Sciatic nerve (tissue), 2 donors: ENCODE measurements around the gene GRK3. TPM values are rescaled to one million over a fixed set of nuclear protein-coding genes. Genes with fewer than 3 reads are reported as not detected.
A peak's percentile ranks its signal among the peaks of the same experiment; 100 is the strongest.
"Not testable (repeated sequence)": the region's sequence is repeated elsewhere in the genome, so short reads cannot be mapped to it uniquely, and the experiment has no call there.

ENCODE experiments used
- ATAC-seq: fragments of 200-7000 bp; cut with Tn5 transposase; one replicate; pipeline ENCODE4 v1.9.1; 2020; ENCODE audit warnings: mild to moderate bottlenecking, moderate library complexity
- DNase-seq: peaks from one replicate; pipeline ENCODE4 v3.0.0-alpha.2; 2020; ENCODE audit warnings: low spot score
- intact Hi-C: fragments of 100-400 bp; cut with DNase I; formaldehyde crosslinking; loops from one replicate; pipeline ENCODE4 v1.14.2; 2022
- total RNA-seq: library from RNA; stranded (reverse); fragmentation: NEBNext Ultra II Directional; extraction: Animal tissue kit (Norgen Biotek cat#: 25700); gene quantifications from one replicate; pipeline ENCODE4 v1.2.1, GENCODE V29; 2021
- donor health status: DM: no; HTN: no; CAD: no.
- donor health status: DM: no; HTN: no; CAD: no.

The GRK3 gene
- total RNA-seq, 1 donor from 2014 or later: 13.5 TPM

GRCh38 chr22:25611284-25611683 lies 46.8 kb downstream of the GRK3 start:
- intact Hi-C loops, ATAC-seq, DNase-seq: not testable (repeated sequence)

- ATAC-seq, DNase-seq, intact Hi-C loops: not testable (repeated sequence)
Observed at GRCh38 chr22:25613131-25613530, 48.7 kb downstream of the GRK3 start.

GRCh38 chr22:25613558-25613957 lies 49.1 kb downstream of the GRK3 start:
- intact Hi-C loops, ATAC-seq, DNase-seq: not testable (repeated sequence)

GRCh38 chr22:25614791-25615190 lies 50.3 kb downstream of the GRK3 start:
- ATAC-seq, DNase-seq, intact Hi-C loops: not testable (repeated sequence)

GRCh38 chr22:25621986-25622385 lies 57.5 kb downstream of the GRK3 start:
- ATAC-seq (no peak), DNase-seq (no peak)
- intact Hi-C loops: no loop called here

- no peak for DNase-seq
- intact Hi-C loops: no loop called here
Observed at GRCh38 chr22:25623310-25623734, 58.8 kb downstream of the GRK3 start.

GRCh38 chr22:25623851-25624250 lies 59.4 kb downstream of the GRK3 start:
- ATAC-seq: no peak
- intact Hi-C loops: no loop called here
- DNase-seq: no peak

More at GRCh38 chr22:25623310-25623734, 58.8 kb downstream of the GRK3 start:
- no peak for ATAC-seq

GRCh38 chr22:25624476-25624875 lies 60.0 kb downstream of the GRK3 start:
- intact Hi-C loops: no loop called here
- ATAC-seq: no peak

GRCh38 chr22:25625747-25626623 lies 61.5 kb downstream of the GRK3 start:
- DNase-seq, intact Hi-C loops, ATAC-seq: not testable (repeated sequence)

More at GRCh38 chr22:25624476-25624875, 60.0 kb downstream of the GRK3 start:
- no peak for DNase-seq

- no peak for ATAC-seq
- no peak for DNase-seq
- intact Hi-C loops: no loop called here
Observed at GRCh38 chr22:25626624-25626990, 62.1 kb downstream of the GRK3 start.

GRCh38 chr22:25627271-25627852 lies 62.9 kb downstream of the GRK3 start:
- intact Hi-C loops: no loop called here
- DNase-seq: no peak
- no peak for ATAC-seq

- intact Hi-C loops: no loop called here
- ATAC-seq: no peak
Observed at GRCh38 chr22:25628494-25628893, 64.0 kb downstream of the GRK3 start.

GRCh38 chr22:25629613-25630012 lies 65.1 kb downstream of the GRK3 start:
- ATAC-seq (no peak), DNase-seq (no peak)
- intact Hi-C loops: no loop called here

More at GRCh38 chr22:25628494-25628893, 64.0 kb downstream of the GRK3 start:
- DNase-seq: no peak

- DNase-seq (no peak), ATAC-seq (peak; percentile 53)
- intact Hi-C loops: no loop called here
Observed at GRCh38 chr22:25630447-25630846, 66.0 kb downstream of the GRK3 start.

- DNase-seq (no peak), ATAC-seq (no peak)
- intact Hi-C loops: no loop called here
Observed at GRCh38 chr22:25636323-25636722, 71.8 kb downstream of the GRK3 start.

- intact Hi-C loops: no loop called here
- DNase-seq (no peak), ATAC-seq (no peak)
Observed at GRCh38 chr22:25637032-25637431, 72.6 kb downstream of the GRK3 start.

- intact Hi-C loops: no loop called here
- ATAC-seq (no peak), DNase-seq (no peak)
Observed at GRCh38 chr22:25637672-25638071, 73.2 kb downstream of the GRK3 start.

- no peak for ATAC-seq
Observed at GRCh38 chr22:25638638-25639037, 74.2 kb downstream of the GRK3 start.

GRCh38 chr22:25641650-25642049 lies 77.2 kb downstream of the GRK3 start:
- DNase-seq (no peak), ATAC-seq (no peak)
- intact Hi-C loops: no loop called here

More at GRCh38 chr22:25638638-25639037, 74.2 kb downstream of the GRK3 start:
- no peak for DNase-seq
- intact Hi-C loops: no loop called here
